GM12891 (cell line): ENCODE data around the gene EVC2.
A peak's percentile ranks its signal among the peaks of the same experiment; 100 is the strongest.

ENCODE experiments used
- DNase-seq: peaks from one replicate; pipeline ENCODE4 v3.0.0; 2011; ENCODE audit warnings: low spot score; ENCODE audit not compliant: insufficient read length
- FAIRE-seq: peaks from 2 replicates; lab custom pipeline; 2011; peaks lifted over from hg19 to GRCh38; lab: Jason Lieb, UNC
- PAX5 ChIP-seq: IDR thresholded peaks from 2 replicates; pipeline ENCODE4 v1.6.1; 2011; ENCODE audit warnings: low read length, moderate library complexity, mild to moderate bottlenecking; ENCODE audit not compliant: insufficient read depth, severe bottlenecking
- POLR2A ChIP-seq: IDR thresholded peaks from 2 replicates; pipeline ENCODE4 v1.6.1; 2011; ENCODE audit warnings: low read depth, low read length, control low read depth
- POLR2AphosphoS5 ChIP-seq: IDR thresholded peaks from 2 replicates; pipeline ENCODE4 v1.6.1; 2011; ENCODE audit warnings: low read depth, low read length, control low read depth
- POU2F2 ChIP-seq: IDR thresholded peaks from 2 replicates; pipeline ENCODE4 v1.6.1; 2011; ENCODE audit warnings: low read depth, mild to moderate bottlenecking, control low read depth, low read length, moderate library complexity
- SPI1 ChIP-seq: IDR thresholded peaks from 2 replicates; pipeline ENCODE4 v1.6.1; 2011; ENCODE audit warnings: low read depth, low read length, control low read depth
- TAF1 ChIP-seq: IDR thresholded peaks from 2 replicates; pipeline ENCODE4 v1.6.1; 2011; ENCODE audit warnings: low read depth, low read length, control low read depth

Gene EVC2

GRCh38 chr4:5656415-5656814, 51.9 kb downstream of the EVC2 start:
- no peak for FAIRE-seq
- TF ChIP-seq PAX5 (no peak), POU2F2 (no peak), POLR2AphosphoS5 (no peak), POLR2A (no peak), SPI1 (no peak), TAF1 (no peak)
- DNase-seq = no peak

DNA sequence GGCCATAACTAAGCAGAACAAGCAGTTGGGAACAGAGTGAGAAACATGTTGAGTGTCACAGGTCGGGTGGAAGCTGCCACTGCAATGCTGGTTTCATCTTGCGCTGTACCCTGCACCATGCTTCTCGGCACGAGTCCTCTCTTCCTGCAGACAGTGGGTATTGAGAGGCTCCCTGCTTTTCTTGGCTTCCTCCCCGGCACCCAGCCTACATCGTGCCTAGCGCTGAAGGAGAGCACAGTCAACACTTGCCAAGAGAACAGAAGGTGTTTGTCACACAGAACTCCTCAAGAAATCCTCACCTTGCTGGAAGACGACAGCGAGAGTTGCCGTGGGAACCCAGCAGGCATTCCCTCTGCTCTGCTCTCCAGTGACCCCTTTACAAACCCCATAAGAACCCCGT, 53.6 kb downstream of the EVC2 start:
- TF ChIP-seq POU2F2 = no peak
- no peak for TF ChIP-seq TAF1
- TF ChIP-seq PAX5 = no peak
- no peak for TF ChIP-seq POLR2A
- no peak for TF ChIP-seq POLR2AphosphoS5
- TF ChIP-seq SPI1 = no peak
- no peak for DNase-seq
- FAIRE-seq = no peak

DNA sequence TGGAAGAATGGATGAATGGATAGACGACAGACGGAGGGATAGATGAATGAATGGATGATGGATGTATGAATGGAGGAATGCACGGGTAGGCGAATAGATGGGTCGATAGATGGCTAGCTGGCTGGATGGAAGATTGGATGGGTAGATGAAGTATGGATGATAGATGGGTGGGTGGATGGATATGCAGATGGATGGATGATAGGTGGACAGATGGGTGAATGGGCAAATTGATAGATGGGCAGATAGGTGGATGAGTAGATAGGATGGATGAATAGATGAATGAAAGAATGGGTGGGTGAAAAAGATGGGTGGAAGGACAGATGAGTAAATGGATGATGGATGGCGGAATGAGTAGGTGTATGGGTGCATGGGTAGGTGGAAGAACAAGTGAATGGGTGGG, 57.3 kb downstream of the EVC2 start:
- DNase-seq (no peak), FAIRE-seq (no peak)
- no peak for TF ChIP-seq TAF1
- no peak for TF ChIP-seq POLR2AphosphoS5
- no peak for TF ChIP-seq POLR2A
- TF ChIP-seq PAX5 = no peak
- no peak for TF ChIP-seq SPI1
- TF ChIP-seq POU2F2 = no peak

DNA sequence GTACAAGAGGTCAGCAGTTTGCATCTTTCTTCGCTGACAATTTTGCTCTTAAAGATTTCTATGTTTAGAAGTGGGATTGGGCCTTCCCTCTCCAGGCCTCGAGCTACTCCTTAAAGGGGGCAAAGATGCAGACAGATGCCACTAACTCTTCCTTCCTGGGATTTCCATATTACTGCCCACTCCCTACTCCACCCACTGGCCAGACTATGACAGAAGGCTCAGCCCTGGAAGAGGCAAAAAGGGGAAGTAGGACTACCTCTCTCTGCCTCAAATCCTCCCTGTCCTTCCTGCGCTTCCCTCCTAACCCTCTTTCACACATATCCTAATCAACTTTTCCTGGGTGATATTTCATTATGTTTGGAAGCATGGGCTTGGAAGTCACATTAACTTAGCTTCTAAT, 58.3 kb downstream of the EVC2 start:
- DNase-seq (no peak), FAIRE-seq (no peak)
- TF ChIP-seq SPI1 = peak; percentile 34
- no peak for TF ChIP-seq POLR2A

GRCh38 chr4:5647351-5647750, 61.0 kb downstream of the EVC2 start:
- TF ChIP-seq POLR2A (no peak), POLR2AphosphoS5 (no peak), POU2F2 (no peak), TAF1 (no peak), PAX5 (no peak), SPI1 (no peak)
- FAIRE-seq (no peak), DNase-seq (no peak)

DNA sequence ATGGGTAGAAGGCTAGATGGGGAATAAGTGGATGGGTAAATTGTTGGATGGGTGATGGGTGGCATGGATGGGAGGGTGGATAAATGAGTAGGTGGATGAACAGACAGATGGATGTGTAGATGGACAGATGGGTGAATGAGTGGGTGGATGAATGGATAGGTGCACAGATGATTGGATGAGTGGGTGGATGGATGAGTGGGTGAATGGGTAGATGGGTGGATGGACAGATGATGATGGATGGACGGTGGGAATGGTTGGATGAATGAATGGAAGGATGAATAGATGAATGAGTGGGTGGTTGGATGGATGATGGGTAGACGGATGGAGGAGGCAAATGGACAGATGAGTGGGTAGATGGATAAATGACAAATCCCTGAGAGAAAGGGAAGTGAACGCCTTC, 68.3 kb downstream of the EVC2 start:
- DNase-seq (no peak), FAIRE-seq (no peak)
- no peak for TF ChIP-seq TAF1
- no peak for TF ChIP-seq POLR2AphosphoS5
- no peak for TF ChIP-seq PAX5

DNA sequence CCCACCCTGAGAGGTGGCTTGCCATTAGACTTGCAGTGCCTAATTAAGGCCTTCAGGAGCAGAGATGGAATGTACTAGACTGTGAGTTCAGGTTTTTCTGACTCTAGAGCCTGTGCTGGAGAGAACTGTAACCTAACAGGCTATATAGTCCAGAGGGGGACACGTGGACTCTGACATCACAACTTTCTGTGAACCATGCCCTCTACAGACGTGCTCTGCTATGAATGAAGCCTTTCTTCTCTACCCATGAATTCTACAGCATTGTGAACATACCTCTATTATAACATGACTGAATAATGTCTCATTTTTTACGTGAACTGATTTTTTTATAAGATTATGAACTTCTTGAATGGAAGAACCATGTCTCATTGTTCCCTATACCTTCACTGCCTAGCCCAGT, 68.8 kb downstream of the EVC2 start:
- DNase-seq (no peak), FAIRE-seq (no peak)
- TF ChIP-seq SPI1 = no peak
- TF ChIP-seq TAF1 = no peak
- no peak for TF ChIP-seq POLR2AphosphoS5
- TF ChIP-seq POU2F2 = no peak
- TF ChIP-seq PAX5 = no peak
- TF ChIP-seq POLR2A = no peak

GRCh38 chr4:5638976-5639375, 69.4 kb downstream of the EVC2 start:
- no peak for FAIRE-seq

GRCh38 chr4:5638316-5638715, 70.0 kb downstream of the EVC2 start:
- DNase-seq (no peak), FAIRE-seq (no peak)
- no peak for TF ChIP-seq POLR2AphosphoS5
- no peak for TF ChIP-seq PAX5
- TF ChIP-seq POU2F2 = no peak

More at GRCh38 chr4:5638976-5639375, 69.4 kb downstream of the EVC2 start:
- TF ChIP-seq TAF1 = no peak
- TF ChIP-seq PAX5 = no peak
- no peak for TF ChIP-seq POLR2A
- TF ChIP-seq SPI1 = no peak
- TF ChIP-seq POLR2AphosphoS5 = no peak
- no peak for TF ChIP-seq POU2F2
- no peak for DNase-seq

- FAIRE-seq = no peak
- no peak for TF ChIP-seq POLR2AphosphoS5
- no peak for DNase-seq
Measured at GRCh38 chr4:5636766-5637670, 71.3 kb downstream of the EVC2 start.

GRCh38 chr4:5635826-5636195, 72.5 kb downstream of the EVC2 start:
- FAIRE-seq = no peak

More at GRCh38 chr4:5635826-5636195, 72.5 kb downstream of the EVC2 start:
- DNase-seq = no peak
- TF ChIP-seq POLR2AphosphoS5 = no peak
